CD4-positive, alpha-beta memory T cell (primary cell): Measurements from ENCODE around the gene COL20A1. TPM values are rescaled to one million over a fixed set of nuclear protein-coding genes. Genes with fewer than 3 reads are reported as not detected.

ENCODE experiments used
- CTCF ChIA-PET: fragments of 350-600 bp; sonication (Branson Sonifier 250); formaldehyde crosslinking; loops from one replicate; lab custom pipeline; 2021; ENCODE audit warnings: inconsistent platforms; ENCODE audit not compliant: partially characterized antibody; lab: Charles Lee
- POLR2A ChIA-PET: fragments of 350-600 bp; sonication (Branson Sonifier 250); formaldehyde crosslinking; loops from one replicate; lab custom pipeline; 2021; ENCODE audit not compliant: partially characterized antibody; lab: Charles Lee
- DNase-seq, 5 donors: peaks; one replicate each; pipeline versions ENCODE4 v3.0.0 to v3.0.0-alpha.2; 2020 to 2022; ENCODE audit warnings: mixed read lengths in 1 of 5
- H3K27ac ChIP-seq: one replicate; pipeline ENCODE4 v1.7.0; 2013; ENCODE audit warnings: low read depth, low read length
- H3K27me3 ChIP-seq: 2 replicates; pipeline ENCODE4 v1.7.0; 2013; ENCODE audit warnings: mild to moderate bottlenecking, low read length, moderate library complexity; ENCODE audit not compliant: insufficient read depth
- H3K36me3 ChIP-seq: 2 replicates; pipeline ENCODE4 v1.7.0; 2013; ENCODE audit warnings: mild to moderate bottlenecking, low read length, moderate library complexity; ENCODE audit not compliant: insufficient read depth
- H3K4me1 ChIP-seq: 2 replicates; pipeline ENCODE4 v1.7.0; 2013; ENCODE audit warnings: mild to moderate bottlenecking, low read length, moderate library complexity; ENCODE audit not compliant: insufficient read depth
- H3K4me3 ChIP-seq, 2 donors: one replicate each; pipeline ENCODE4 v1.7.0; 2013; ENCODE audit warnings: low read length in 2 of 2, mild to moderate bottlenecking in 1 of 2
- H3K9me3 ChIP-seq, 2 donors: one replicate each; pipeline ENCODE4 v1.7.0; 2013; ENCODE audit warnings: low read length in 2 of 2, control low read depth in 1 of 2; ENCODE audit not compliant: control insufficient read depth in 1 of 2
- H3K27ac Mint-ChIP-seq, 7 donors: one replicate each; pipeline ENCODE4 v1.8.0; 2020 to 2021; ENCODE audit warnings: mixed read lengths in 7 of 7, mild to moderate bottlenecking in 6 of 7, inconsistent platforms in 3 of 7, moderate library complexity in 3 of 7
- H3K27me3 Mint-ChIP-seq, 2 donors: one replicate each; pipeline ENCODE4 v1.8.0; 2020 to 2021; ENCODE audit warnings: mixed read lengths in 2 of 2
- H3K36me3 Mint-ChIP-seq, 2 donors: one replicate each; pipeline ENCODE4 v1.8.0; 2020 to 2021; ENCODE audit warnings: mixed read lengths in 2 of 2, inconsistent platforms in 1 of 2, mild to moderate bottlenecking in 1 of 2
- H3K4me1 Mint-ChIP-seq, 4 donors: one replicate each; pipeline ENCODE4 v1.8.0; 2020 to 2021; ENCODE audit warnings: mixed read lengths in 4 of 4, mild to moderate bottlenecking in 1 of 4
- H3K4me3 Mint-ChIP-seq, 8 donors: one replicate each; pipeline ENCODE4 v1.8.0; 2020 to 2021; ENCODE audit warnings: mixed read lengths in 8 of 8, mild to moderate bottlenecking in 7 of 8, moderate library complexity in 6 of 8, inconsistent platforms in 3 of 8
- H3K9me3 Mint-ChIP-seq, 8 donors: one replicate each; pipeline ENCODE4 v1.8.0; 2020 to 2021; ENCODE audit warnings: mixed read lengths in 8 of 8, mild to moderate bottlenecking in 5 of 8, inconsistent platforms in 3 of 8, moderate library complexity in 1 of 8
- intact Hi-C: fragments of 100-400 bp; cut with micrococcal nuclease; formaldehyde crosslinking; loops from one replicate; pipeline ENCODE4 v1.15.1; 2023
- polyA plus RNA-seq, 2 donors: library from polyadenylated mRNA; unstranded; fragments of 300-500 nt; fragmentation: Illumina TruSeq; gene quantifications; one replicate each; pipeline ENCODE4 v1.2.3, GENCODE V29; 2021
- total RNA-seq, 2 experiments: library from RNA; stranded (reverse); gene quantifications; one replicate each; pipeline ENCODE4 v1.2.3, GENCODE V29; 2021

Gene COL20A1
- total and polyA plus RNA-seq, 4 experiments from 2014 or later = 0.11 TPM; not detected in 3

DNA sequence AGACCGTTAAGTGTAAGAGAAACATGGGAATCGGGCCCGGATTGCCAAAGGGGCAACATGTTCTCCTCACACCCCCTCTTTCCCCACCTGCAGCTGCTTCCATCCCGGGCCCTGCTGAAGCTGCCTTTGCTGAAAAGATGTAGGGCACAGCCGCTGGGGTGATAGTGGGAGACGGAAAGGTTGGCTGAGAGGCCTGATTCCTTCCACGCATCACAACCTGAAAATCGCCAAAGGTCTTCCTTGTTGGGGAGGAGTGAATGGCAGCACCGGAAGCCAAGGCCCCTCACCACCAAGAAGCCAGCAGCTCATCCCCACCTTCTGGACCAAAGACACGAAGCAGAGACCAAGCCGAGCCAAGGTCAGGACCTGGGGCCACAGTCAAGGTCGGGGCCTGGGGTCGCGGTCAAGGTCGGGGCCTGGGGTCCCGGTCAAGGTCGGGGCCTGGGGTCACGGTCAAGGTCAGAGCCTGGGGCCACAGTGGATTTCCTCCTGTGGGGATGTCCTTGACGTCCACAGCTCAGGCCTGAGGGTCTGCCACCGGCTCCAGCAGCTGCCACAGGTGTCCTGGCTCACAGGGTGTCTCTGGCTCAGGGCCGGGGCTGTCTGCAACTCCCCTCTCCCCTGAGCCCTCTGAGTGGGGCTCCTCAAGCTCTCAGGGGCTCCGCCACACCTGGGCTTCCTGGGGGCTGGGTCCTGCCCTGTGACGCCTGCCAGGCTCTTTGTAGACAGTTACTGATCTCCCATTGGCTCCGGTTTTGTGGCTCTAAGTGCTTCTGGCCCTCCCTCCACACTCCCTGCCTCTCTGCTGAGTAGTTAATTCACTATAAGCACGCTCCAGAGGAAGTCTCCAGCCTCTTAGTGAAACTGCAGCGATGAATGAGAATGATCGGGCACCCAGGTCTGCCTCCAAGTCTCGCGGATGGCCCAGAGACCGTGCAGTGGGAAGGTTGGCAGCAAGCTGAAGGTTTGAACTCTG is 73.7 kb downstream of the COL20A1 start:
- CTCF ChIA-PET = no interaction called here
- DNase-seq = no peak
- Histone ChIP-seq H3K4me1 (no peaks in the 10 kb centered on the region), H3K36me3 (no peaks in the 10 kb centered on the region), H3K4me3 (no peak overlapping the region), H3K27me3 (no peaks in the 10 kb centered on the region), H3K27ac (no peak overlapping the region), H3K9me3 (no peaks in the 10 kb centered on the region)
- Mint-ChIP-seq H3K4me3 (no peak overlapping the region), H3K9me3 (peaks cover 0 to 2% (median 0%) of the 10 kb centered on the region in 8 donors), H3K4me1 (peaks cover 0 to 4% (median 2%) of the 10 kb centered on the region in 4 donors), H3K27ac (no peak overlapping the region), H3K27me3 (peaks cover 13 to 24% of the 10 kb centered on the region in 2 donors), H3K36me3 (no peaks in the 10 kb centered on the region)
- POLR2A ChIA-PET = no interaction called here
- intact Hi-C loops = no loop called here

DNA sequence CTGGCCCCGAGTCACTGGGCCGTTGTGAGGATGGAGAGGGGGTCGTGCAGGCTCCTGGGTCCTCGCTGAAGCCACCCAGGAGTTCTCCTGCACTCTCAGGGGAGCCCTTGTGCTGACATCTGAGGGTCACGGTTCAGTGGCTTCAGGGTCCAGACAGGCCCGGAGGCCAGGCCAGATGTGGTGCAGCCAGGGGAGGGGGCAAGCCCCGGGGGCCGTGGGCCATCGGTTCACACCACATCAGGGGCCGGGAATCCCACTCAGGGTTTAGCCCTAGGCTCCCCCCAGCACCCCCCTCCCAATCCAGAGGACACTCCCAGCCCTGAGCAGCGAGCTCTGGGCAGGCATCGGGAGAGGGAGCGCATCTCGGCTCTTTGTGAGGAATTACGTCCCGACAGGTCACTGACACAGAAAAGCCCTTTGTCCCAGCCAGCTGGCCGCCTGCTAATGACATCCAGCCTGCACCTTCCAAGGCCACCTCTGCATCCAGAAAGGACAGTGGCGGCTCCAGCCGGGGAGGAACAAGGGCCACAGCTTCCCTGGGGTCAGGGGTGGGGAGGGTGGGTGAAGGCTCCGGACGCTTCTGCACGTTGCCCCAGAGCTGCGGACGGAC is 74.6 kb downstream of the COL20A1 start:
- Mint-ChIP-seq H3K4me3 (no peak overlapping the region), H3K27ac (no peak overlapping the region), H3K27me3 (peaks cover 10 to 22% of the 10 kb centered on the region in 2 donors), H3K9me3 (peaks cover 0 to 2% (median 0%) of the 10 kb centered on the region in 8 donors), H3K4me1 (peaks cover 0 to 2% (median under 1%) of the 10 kb centered on the region in 4 donors), H3K36me3 (no peaks in the 10 kb centered on the region)
- no peaks in the 10 kb centered on the region for H3K4me1 ChIP-seq
- no peaks in the 10 kb centered on the region for H3K36me3 ChIP-seq
- intact Hi-C loops = no loop called here
- no peak overlapping the region for H3K4me3 ChIP-seq
- no peaks in the 10 kb centered on the region for H3K27me3 ChIP-seq
- no peaks in the 10 kb centered on the region for H3K9me3 ChIP-seq
- ChIA-PET POLR2A (no interaction called here), CTCF (no interaction called here)
- no peak for DNase-seq
- no peak overlapping the region for H3K27ac ChIP-seq

DNA sequence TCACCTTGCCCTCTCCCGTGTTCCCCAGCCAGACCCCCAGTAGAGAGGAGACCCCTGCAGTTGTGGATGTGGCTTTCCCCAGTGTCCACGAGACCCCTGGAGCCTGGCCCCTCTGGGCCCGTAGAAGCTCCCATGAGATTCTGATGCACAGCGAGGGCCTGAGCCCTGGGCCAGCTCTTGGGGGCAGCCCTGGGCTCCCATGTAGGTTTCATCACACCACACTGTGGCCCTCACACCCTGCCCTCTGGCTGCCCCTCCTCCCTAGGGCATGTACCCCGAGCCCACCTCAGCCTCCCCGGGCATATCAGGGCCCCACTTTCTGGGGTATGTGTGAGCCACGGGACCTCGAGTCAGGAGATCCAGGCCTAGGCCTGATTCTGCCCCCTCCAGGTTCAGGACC is 75.2 kb downstream of the COL20A1 start:
- H3K27ac ChIP-seq = no peak overlapping the region
- H3K36me3 ChIP-seq = no peaks in the 10 kb centered on the region
- Mint-ChIP-seq H3K36me3 (no peaks in the 10 kb centered on the region), H3K9me3 (peaks cover 0 to 2% (median 0%) of the 10 kb centered on the region in 8 donors), H3K4me3 (no peak overlapping the region), H3K27me3 (peaks cover 5 to 20% of the 10 kb centered on the region in 2 donors), H3K27ac (no peak overlapping the region), H3K4me1 (peaks cover 0 to 2% (median 0%) of the 10 kb centered on the region in 4 donors)
- ChIA-PET POLR2A (no interaction called here), CTCF (no interaction called here)
- H3K4me3 ChIP-seq = no peak overlapping the region
- no peaks in the 10 kb centered on the region for H3K27me3 ChIP-seq
- H3K9me3 ChIP-seq = no peaks in the 10 kb centered on the region
- intact Hi-C loops = no loop called here
- H3K4me1 ChIP-seq = no peaks in the 10 kb centered on the region
- no peak for DNase-seq

DNA sequence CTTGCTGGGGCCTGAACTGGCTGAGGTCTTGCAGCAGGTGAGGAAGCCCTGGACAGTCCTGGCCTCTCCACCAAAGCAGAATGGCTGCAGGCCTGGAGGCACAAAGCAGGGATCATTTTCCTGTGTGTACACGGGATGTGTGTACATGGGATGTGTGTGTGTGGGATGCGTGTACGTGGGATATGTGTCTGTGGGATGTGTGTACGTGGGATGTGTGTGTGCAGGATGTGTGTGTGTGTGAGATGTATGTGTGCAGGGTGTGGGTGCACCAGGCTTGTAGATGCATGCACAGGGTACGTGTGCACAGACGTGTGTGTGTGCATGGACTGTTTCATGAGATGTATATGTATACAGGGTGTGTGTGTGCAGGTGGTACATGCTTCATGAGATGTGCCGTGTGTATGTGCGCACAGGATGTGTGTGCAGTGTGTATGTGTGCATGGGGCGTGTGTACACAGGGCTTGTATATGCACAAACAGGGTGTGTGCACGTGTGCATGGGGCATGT is 76.1 kb downstream of the COL20A1 start:
- no peak for DNase-seq
- H3K4me3 Mint-ChIP-seq = no peak overlapping the region
- H3K9me3 Mint-ChIP-seq = peaks cover 0 to 2% (median 0%) of the 10 kb centered on the region in 8 donors
- Histone ChIP-seq H3K4me3 (no peak overlapping the region), H3K36me3 (no peaks in the 10 kb centered on the region), H3K9me3 (no peaks in the 10 kb centered on the region), H3K27me3 (no peaks in the 10 kb centered on the region), H3K27ac (no peak overlapping the region), H3K4me1 (no peaks in the 10 kb centered on the region)
- CTCF ChIA-PET = no interaction called here
- H3K36me3 Mint-ChIP-seq = no peaks in the 10 kb centered on the region
- H3K27me3 Mint-ChIP-seq = peaks cover 5 to 20% of the 10 kb centered on the region in 2 donors
- no peak overlapping the region for H3K27ac Mint-ChIP-seq
- POLR2A ChIA-PET = no interaction called here
- intact Hi-C loops = no loop called here
- H3K4me1 Mint-ChIP-seq = peaks cover 0 to 2% (median 0%) of the 10 kb centered on the region in 4 donors

DNA sequence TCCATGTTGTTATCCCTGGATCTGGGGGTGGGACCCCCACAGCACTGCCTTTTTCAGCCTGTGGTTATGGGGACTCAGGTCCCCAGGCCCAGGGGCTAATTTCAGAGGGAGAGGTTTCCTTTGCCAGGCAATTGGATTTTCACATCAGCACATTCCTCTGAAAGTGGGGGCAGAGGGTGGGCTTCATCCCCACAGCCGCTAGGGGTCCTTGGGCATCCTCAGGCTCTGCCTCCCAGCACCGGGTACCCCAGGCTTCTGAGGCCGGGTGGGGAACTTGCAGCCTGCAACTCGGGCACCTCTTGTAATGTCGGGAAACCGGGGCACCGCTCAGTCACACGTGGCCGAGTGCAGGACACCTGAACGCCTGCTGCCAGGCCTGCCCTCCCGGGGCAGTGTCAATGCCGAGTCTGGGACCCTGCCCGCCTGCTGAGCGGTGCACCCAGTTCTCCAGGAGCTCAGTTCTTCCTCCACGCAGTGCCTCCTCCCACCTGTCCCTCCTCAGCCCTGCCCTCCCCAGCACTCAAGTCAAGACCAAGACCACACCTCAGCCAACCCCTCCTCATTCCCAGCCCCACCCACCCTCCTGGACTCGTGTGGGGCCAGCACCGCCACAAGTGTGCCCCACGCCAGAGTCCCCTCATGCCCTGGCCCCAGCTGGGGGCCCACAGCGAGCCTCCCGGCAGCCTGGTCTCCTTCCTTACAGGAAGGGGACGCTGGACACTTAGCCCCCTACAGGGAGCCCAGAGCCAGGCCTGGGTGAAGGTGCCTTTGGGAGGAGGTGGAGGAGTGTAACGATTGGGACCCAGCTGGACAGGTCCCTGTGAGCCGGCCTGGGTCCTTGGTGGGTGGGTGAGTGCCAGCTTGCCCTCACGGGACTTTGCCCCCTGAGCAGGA is 77.0 kb downstream of the COL20A1 start:
- POLR2A ChIA-PET = no interaction called here
- H3K27me3 ChIP-seq = no peaks in the 10 kb centered on the region
- intact Hi-C loops = no loop called here
- Mint-ChIP-seq H3K27me3 (peaks cover 2 to 19% of the 10 kb centered on the region in 2 donors), H3K36me3 (no peaks in the 10 kb centered on the region), H3K9me3 (no peaks in the 10 kb centered on the region), H3K27ac (no peak overlapping the region), H3K4me3 (no peak overlapping the region), H3K4me1 (peaks cover 0 to 2% (median 0%) of the 10 kb centered on the region in 4 donors)
- no peaks in the 10 kb centered on the region for H3K36me3 ChIP-seq
- no peak overlapping the region for H3K4me3 ChIP-seq
- CTCF ChIA-PET = no interaction called here
- no peaks in the 10 kb centered on the region for H3K4me1 ChIP-seq
- no peaks in the 10 kb centered on the region for H3K9me3 ChIP-seq
- no peak for DNase-seq
- no peak overlapping the region for H3K27ac ChIP-seq

DNA sequence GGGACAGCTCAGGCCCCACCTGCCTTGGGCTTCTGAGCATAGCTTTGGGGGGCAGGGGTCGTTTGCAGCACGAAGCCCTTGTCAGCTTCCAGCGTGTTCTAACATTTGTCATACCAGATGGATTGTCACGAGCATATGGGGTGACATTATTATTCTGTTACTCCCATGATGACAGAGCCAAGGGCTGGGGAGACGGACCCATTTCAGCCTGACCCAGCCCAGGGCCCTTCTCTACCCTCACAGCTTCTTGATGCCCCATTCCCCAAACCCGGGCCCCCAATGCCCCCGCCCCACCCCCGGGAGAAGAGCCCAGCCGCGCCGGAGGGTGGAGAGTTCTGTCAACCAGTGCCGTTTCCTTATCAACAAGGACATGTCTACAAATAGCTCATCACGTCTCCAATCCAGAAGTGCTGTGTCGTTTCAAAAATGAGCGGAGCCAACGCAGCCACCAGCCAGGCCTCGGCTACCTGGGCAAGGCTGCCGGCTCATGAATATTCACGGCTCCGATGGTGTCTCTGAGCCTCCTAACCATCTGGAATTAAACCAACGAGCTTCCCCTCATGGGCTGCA is 77.7 kb downstream of the COL20A1 start:
- no peaks in the 10 kb centered on the region for H3K27me3 ChIP-seq
- CTCF ChIA-PET = no interaction called here

More for the DNA sequence above, 77.7 kb downstream of the COL20A1 start:
- H3K27ac ChIP-seq = no peak overlapping the region
- H3K4me3 ChIP-seq = no peak overlapping the region
- Mint-ChIP-seq H3K9me3 (no peaks in the 10 kb centered on the region), H3K27me3 (peaks cover 2 to 16% of the 10 kb centered on the region in 2 donors), H3K4me1 (peaks cover 0 to 2% (median 0%) of the 10 kb centered on the region in 4 donors), H3K36me3 (no peaks in the 10 kb centered on the region), H3K27ac (no peak overlapping the region), H3K4me3 (no peak overlapping the region)
- no peaks in the 10 kb centered on the region for H3K4me1 ChIP-seq
- POLR2A ChIA-PET = no interaction called here
- H3K36me3 ChIP-seq = no peaks in the 10 kb centered on the region
- no peaks in the 10 kb centered on the region for H3K9me3 ChIP-seq
- no peak for DNase-seq
- intact Hi-C loops = no loop called here
